Right renal pelvis (tissue), 4 donors: ENCODE measurements around the gene PLIN4. TPM values are rescaled to one million over a fixed set of nuclear protein-coding genes. Genes with fewer than 3 reads are reported as not detected.
A peak's percentile ranks its signal among the peaks of the same experiment; 100 is the strongest.

Experiments used
- DNase-seq, 4 donors: peaks; one replicate each; pipeline ENCODE4 v3.0.0-alpha.2; 2013; ENCODE audit warnings: low read depth in 4 of 4, low spot score in 3 of 4, missing footprints in 1 of 4
- polyA plus RNA-seq, 4 donors: library from polyadenylated mRNA; unstranded; fragments of 120-200 nt; gene quantifications; one replicate each; pipeline ENCODE4 v1.2.1, GENCODE V29; 2013; ENCODE audit not compliant: insufficient read length in 4 of 4

PLIN4 gene
- polyA plus RNA-seq, 4 donors: 0.39 to 1.3 (median 0.68) TPM

- DNase-seq: peak; percentile 91 to 95 (median 93)
These were observed 60.5 kb downstream of the PLIN4 start, which contains the start of gene UBXN6 for GRCh38 chr19:4457654-4458395. UBXN6 (minus strand) TSS chr19:4457794; CDS start chr19:4457697, 97 bp downstream.

GRCh38 chr19:4456843-4457653, 61.2 kb downstream of the PLIN4 start:
- peak in 2 of 4 donors; percentile 35 to 59 for DNase-seq

DNA sequence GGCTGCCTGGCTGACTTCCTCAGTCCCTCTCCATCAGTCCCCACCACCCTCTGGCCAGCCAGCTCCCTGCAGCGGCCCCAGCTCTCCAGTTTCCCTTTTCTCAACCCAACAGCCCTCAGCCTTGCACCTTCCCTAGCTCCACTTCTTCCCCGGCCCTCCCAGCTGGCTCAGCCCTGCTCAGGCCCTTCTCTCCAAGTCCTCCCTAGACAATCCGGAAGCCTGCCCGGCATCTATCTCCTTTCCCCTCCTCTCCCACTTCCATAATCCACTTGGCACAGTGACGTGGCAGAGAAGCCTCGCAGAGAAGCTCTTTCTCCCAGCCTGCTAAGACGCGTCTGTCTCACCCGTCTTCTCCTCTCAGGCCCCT, 61.8 kb downstream of the PLIN4 start:
- DNase-seq: no peak

DNA sequence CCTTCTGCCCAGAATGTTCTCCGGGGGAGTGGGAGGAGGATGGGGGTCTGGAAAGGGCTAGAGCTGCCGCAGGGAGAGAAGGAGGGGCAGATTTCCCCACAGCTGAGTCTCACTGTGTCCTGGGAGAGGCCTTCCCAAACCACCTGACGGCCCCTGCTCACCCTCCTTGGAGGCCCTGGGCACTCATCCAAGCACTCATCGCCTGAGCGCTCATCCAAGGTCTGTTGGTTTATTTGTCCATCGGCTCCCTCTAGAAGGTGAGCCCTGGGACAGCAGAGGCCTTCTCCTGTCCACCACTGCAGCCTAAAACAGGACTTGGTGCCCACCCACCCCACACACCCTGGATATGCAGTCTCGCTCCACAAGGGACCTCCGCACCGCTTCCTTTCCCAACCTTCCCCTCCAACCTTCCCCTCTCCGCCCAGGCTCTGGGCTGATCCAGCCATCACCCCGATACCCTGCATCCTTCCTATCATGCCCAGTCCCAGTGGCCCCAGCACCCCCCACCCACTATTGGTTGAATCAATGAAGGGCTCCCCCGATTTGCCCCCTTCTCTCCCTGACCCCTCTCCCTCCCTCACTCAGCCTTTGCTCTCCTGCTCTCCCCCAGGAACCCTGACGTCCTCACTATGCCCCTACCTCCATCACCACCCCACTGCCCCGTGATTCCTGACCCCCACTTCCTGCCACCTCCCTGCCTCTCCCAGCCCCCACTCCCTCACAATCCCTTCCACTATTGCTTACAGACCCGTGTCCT, 62.4 kb downstream of the PLIN4 start:
- peak in 2 of 4 donors; percentile 60 to 65 for DNase-seq

DNA sequence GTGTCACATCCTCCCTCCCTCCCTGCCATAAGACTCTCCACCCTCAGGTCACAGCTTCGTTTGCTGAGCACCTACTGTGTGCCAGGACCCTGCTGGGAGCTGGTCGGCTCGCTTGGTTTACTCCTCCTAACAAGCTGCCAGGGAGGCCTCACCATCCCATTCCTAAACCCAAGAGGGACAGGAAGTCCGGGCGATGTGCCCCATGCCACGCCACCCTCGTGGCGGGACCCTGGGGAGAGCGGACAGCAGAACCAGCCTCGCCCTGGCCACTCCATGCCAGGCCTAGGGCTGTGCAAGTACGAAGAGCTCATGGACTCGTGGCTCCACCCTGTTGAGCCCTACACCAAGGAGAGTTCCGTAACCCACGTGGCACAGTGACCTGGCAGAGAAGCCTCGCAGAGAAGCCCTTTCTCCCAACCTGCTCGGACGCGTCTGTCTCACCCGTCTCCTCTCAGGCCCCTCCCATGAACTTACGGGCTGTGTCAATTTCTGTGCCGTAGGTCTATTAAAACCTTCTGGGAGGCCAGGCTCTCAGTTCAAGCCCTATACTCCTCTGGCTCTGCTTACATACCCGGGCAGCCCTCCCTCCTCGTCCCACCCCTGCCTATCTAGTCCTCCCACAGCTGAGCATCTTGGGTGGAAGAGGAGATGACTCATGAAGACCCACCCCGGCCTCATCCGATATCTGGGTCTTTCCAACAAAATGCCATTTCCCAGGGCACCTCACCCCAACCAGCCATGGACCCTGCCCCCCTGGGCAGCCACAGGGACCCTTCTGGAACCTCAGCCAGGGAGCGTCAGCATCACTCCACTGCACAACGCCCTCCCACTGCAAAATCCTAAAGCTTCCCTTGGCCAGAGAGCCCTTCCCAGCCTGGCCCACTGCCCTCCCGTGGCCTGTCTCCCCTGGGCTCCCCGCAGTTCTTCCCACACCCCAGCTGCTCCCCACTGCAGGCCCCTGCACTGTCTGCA, 63.3 kb downstream of the PLIN4 start:
- DNase-seq: no peak

GRCh38 chr19:4453232-4454179, 64.8 kb downstream of the PLIN4 start:
- no peak for DNase-seq

DNA sequence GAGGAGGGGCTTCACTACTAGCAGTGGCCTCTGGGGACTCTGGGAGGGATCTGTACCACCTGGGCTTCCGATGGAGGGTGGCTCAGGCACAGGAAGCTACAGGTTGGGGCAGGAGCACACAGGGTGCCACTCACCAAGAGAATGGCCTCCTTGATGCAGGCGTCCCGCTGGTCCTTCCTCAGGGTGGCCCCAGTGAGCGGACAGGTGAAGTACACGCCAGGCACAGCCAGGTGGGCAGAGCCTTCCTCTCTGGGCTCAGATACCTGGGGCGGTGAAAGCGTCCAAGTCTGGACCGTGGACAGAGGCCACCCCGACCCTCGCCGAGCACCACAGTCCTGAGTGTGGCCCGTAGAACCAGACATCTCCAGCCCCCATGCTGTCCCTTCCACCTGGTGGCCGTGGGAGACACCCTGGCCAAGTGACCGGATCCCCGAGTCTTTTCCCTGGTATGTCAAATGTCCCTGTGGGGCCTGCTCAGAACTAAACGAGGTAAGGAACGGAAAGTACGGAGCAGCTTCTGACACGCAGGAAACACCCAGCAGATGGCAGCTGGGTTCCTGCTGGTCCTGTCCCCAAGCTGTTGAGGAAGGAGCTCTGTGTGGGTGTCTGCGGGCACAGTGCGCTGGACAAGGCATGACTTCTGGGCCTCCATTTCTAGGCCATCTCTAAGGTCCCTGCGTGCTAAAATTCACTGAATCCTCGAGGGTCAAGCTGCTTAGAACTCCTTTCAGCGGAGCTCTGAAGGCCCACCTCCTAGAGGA, 65.9 kb downstream of the PLIN4 start:
- DNase-seq: no peak

Other genes starting within 250 kb of the PLIN4 start
- 1 to 10 TPM in 3 of 4 donors, under 1 TPM in 1; 0.81 to 3.2 (median 1.9) TPM for gene SHD, start 239.2 kb downstream of the PLIN4 start, polyA plus RNA-seq
- under 1 TPM; 0.15 to 0.44 (median 0.37) TPM for gene TMIGD2, start 216.1 kb downstream of the PLIN4 start, polyA plus RNA-seq
- gene FSD1, start 213.9 kb downstream of the PLIN4 start, polyA plus RNA-seq: 1 to 10 TPM; 4.6 to 6.5 (median 5.5) TPM
- gene STAP2, start 179.7 kb downstream of the PLIN4 start, polyA plus RNA-seq: 10 to 100 TPM; 14.7 to 30.9 (median 25.8) TPM
- 10 to 100 TPM; 22.1 to 31.8 (median 23.5) TPM for gene MPND, start 174.9 kb downstream of the PLIN4 start, polyA plus RNA-seq
- 10 to 100 TPM; 60.1 to 82.5 (median 64.7) TPM for gene SH3GL1, start 117.9 kb downstream of the PLIN4 start, polyA plus RNA-seq
- 10 to 100 TPM; 21.8 to 27.0 (median 25.4) TPM for gene CHAF1A, start 115.8 kb downstream of the PLIN4 start, polyA plus RNA-seq
- gene UBXN6, start 60.7 kb downstream of the PLIN4 start, polyA plus RNA-seq: 100 to 1,000 TPM in 2 of 4 donors, 10 to 100 TPM in 2; 94.1 to 127 (median 100) TPM
- gene HDGFL2, start 46.2 kb downstream of the PLIN4 start, polyA plus RNA-seq: 10 to 100 TPM; 65.1 to 87.4 (median 71.1) TPM
- gene PLIN5, start 16.7 kb upstream of the PLIN4 start, polyA plus RNA-seq: 1 to 10 TPM; 2.7 to 4.8 (median 3.5) TPM
- gene LRG1, start 21.6 kb upstream of the PLIN4 start, polyA plus RNA-seq: 1 to 10 TPM in 2 of 4 donors, under 1 TPM in 2; 0.57 to 1.6 (median 0.85) TPM
- 1 to 10 TPM; 2.3 to 3.8 (median 3.0) TPM for gene SEMA6B, start 41.2 kb upstream of the PLIN4 start, polyA plus RNA-seq
- 10 to 100 TPM; 11.6 to 13.8 (median 13.6) TPM for gene TNFAIP8L1, start 121.0 kb upstream of the PLIN4 start, polyA plus RNA-seq
- 10 to 100 TPM; 61.8 to 99.4 (median 69.1) TPM for gene MYDGF, start 151.9 kb upstream of the PLIN4 start, polyA plus RNA-seq
- gene DPP9, start 205.4 kb upstream of the PLIN4 start, polyA plus RNA-seq: 10 to 100 TPM; 16.4 to 25.5 (median 21.9) TPM